ENCODE data around the gene KRTAP12-4.

The KRTAP12-4 gene

GRCh38 chr21:44654576-44655175 lies at the start of gene KRTAP12-4:
KRTAP12-4 (minus strand) TSS chr21:44654659; CDS start chr21:44654614, 45 bp downstream.
- Histone ChIP-seq H3K27ac (no peak within 1 kb of the TSS), H3K9ac (no peak within 1 kb of the TSS), H3K4me2 (ENCODE audit: low read length) (no peak within 1 kb of the TSS), H3K36me3 (ENCODE audit: control insufficient read depth, insufficient read depth, low read length) (no peaks in the 10 kb centered on the region), H3K4me3 (ENCODE audit: low read depth, low read length) (no peak within 1 kb of the TSS), H2AFZ (no peak within 1 kb of the TSS), H3K79me2 (no peaks in the 10 kb centered on the region), H3K9me3 (ENCODE audit: control insufficient read depth, low read length) (no peaks in the 10 kb centered on the region), H3K4me1 (no peaks in the 10 kb centered on the region), H3K27me3 (ENCODE audit: control insufficient read depth, insufficient read depth, low read length) (no peaks in the 10 kb centered on the region)
- TF ChIP-seq CTCF (IDR thresholded peaks at IDR 0.05) = no peak

GRCh38 chr21:44703731-44704635 lies 49.5 kb upstream of the KRTAP12-4 start:
- no peak overlapping the region for H2AFZ ChIP-seq
- H3K36me3 ChIP-seq (ENCODE audit: control insufficient read depth, insufficient read depth, low read length) = no peaks in the 10 kb centered on the region
- H3K9me3 ChIP-seq (ENCODE audit: control insufficient read depth, low read length) = no peaks in the 10 kb centered on the region
- H3K4me2 ChIP-seq (ENCODE audit: low read length) = no peak overlapping the region
- no peak overlapping the region for H3K9ac ChIP-seq
- no peak overlapping the region for H3K27ac ChIP-seq
- no peaks in the 10 kb centered on the region for H3K79me2 ChIP-seq
- no peaks in the 10 kb centered on the region for H3K4me1 ChIP-seq
- no peak overlapping the region for H3K4me3 ChIP-seq (ENCODE audit: low read depth, low read length)
- no peaks in the 10 kb centered on the region for H3K27me3 ChIP-seq (ENCODE audit: control insufficient read depth, insufficient read depth, low read length)
- no peak for TF ChIP-seq CTCF (IDR thresholded peaks at IDR 0.05)

- H3K4me1 ChIP-seq = no peaks in the 10 kb centered on the region
- no peak overlapping the region for H3K9ac ChIP-seq
- no peaks in the 10 kb centered on the region for H3K27me3 ChIP-seq (ENCODE audit: control insufficient read depth, insufficient read depth, low read length)
- no peaks in the 10 kb centered on the region for H3K36me3 ChIP-seq (ENCODE audit: control insufficient read depth, insufficient read depth, low read length)
- TF ChIP-seq CTCF (IDR thresholded peaks at IDR 0.05) = no peak
- no peak overlapping the region for H3K4me3 ChIP-seq (ENCODE audit: low read depth, low read length)
- H3K79me2 ChIP-seq = no peaks in the 10 kb centered on the region
- no peak overlapping the region for H3K4me2 ChIP-seq (ENCODE audit: low read length)
- H3K27ac ChIP-seq = no peak overlapping the region
- no peaks in the 10 kb centered on the region for H3K9me3 ChIP-seq (ENCODE audit: control insufficient read depth, low read length)
- no peak overlapping the region for H2AFZ ChIP-seq
Measured at GRCh38 chr21:44702973-44703730, 48.7 kb upstream of the KRTAP12-4 start.

- Histone ChIP-seq H3K9ac (no peak overlapping the region), H3K4me1 (no peaks in the 10 kb centered on the region), H3K4me2 (ENCODE audit: low read length) (no peak overlapping the region), H3K9me3 (ENCODE audit: control insufficient read depth, low read length) (no peaks in the 10 kb centered on the region), H3K27ac (no peak overlapping the region), H3K36me3 (ENCODE audit: control insufficient read depth, insufficient read depth, low read length) (no peaks in the 10 kb centered on the region), H3K27me3 (ENCODE audit: control insufficient read depth, insufficient read depth, low read length) (no peaks in the 10 kb centered on the region), H2AFZ (no peak overlapping the region), H3K79me2 (no peaks in the 10 kb centered on the region), H3K4me3 (ENCODE audit: low read depth, low read length) (no peak overlapping the region)
- no peak for TF ChIP-seq CTCF (IDR thresholded peaks at IDR 0.05)
Measured at GRCh38 chr21:44702111-44702972, 47.9 kb upstream of the KRTAP12-4 start.

Data from parathyroid adenoma (tissue), 2 donors.